ENCODE results near the gene HSPB9.

DNA sequence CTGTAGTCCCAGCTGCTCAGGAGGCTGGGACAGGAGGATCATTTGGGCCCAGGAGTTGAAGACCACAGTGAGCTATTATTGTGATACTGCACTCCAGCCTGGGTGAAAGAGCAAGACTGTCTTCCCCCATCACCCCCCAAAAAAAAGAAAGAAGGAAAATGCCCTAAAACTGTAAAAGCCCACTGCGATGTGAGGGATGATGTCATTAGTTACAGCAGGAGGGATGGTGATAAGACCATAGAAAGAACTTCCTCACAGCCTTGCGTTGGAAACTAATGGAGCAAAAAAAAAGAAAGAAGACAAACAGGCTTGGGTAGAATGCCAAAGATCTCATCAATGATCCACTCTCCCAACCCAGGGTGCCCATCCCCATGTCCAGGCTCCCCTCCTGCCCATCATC is 43.1 kb upstream of the HSPB9 start:
- TF ChIP-seq, protein P1, sequence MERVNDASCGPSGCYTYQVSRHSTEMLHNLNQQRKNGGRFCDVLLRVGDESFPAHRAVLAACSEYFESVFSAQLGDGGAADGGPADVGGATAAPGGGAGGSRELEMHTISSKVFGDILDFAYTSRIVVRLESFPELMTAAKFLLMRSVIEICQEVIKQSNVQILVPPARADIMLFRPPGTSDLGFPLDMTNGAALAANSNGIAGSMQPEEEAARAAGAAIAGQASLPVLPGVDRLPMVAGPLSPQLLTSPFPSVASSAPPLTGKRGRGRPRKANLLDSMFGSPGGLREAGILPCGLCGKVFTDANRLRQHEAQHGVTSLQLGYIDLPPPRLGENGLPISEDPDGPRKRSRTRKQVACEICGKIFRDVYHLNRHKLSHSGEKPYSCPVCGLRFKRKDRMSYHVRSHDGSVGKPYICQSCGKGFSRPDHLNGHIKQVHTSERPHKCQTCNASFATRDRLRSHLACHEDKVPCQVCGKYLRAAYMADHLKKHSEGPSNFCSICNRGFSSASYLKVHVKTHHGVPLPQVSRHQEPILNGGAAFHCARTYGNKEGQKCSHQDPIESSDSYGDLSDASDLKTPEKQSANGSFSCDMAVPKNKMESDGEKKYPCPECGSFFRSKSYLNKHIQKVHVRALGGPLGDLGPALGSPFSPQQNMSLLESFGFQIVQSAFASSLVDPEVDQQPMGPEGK (CRISPR knock-in tag; IDR thresholded peaks at IDR 0.05; ENCODE audit: borderline replicate concordance), result no peak
- TF ChIP-seq HDAC2 (IDR thresholded peaks at IDR 0.05) (no peak), ZNF23 (CRISPR knock-in tag; IDR thresholded peaks at IDR 0.05) (no peak), HSF4 (CRISPR knock-in tag; IDR thresholded peaks at IDR 0.05; ENCODE audit: borderline replicate concordance) (no peak), PHB (CRISPR knock-in tag; IDR thresholded peaks at IDR 0.05) (no peak), RAD21 (CRISPR knock-in tag; conservative IDR thresholded peaks at IDR 0.05 in 1 of 2, IDR thresholded peaks at IDR 0.05 in 1 of 2) (no peak), ZNF174 (CRISPR knock-in tag; IDR thresholded peaks at IDR 0.05) (no peak), ETV6 (IDR thresholded peaks at IDR 0.05; ENCODE audit: borderline replicate concordance in 1 of 2, low read depth in 2 of 2, low read length in 1 of 2) (no peak), ETV6 (CRISPR knock-in tag; IDR thresholded peaks at IDR 0.05; ENCODE audit: borderline replicate concordance) (no peak), JUN (IDR thresholded peaks at IDR 0.05; ENCODE audit: borderline replicate concordance, low read depth, low read length) (no peak), JUN (CRISPR knock-in tag; IDR thresholded peaks at IDR 0.05; ENCODE audit: borderline replicate concordance) (no peak), SIX5 (IDR thresholded peaks at IDR 0.05; ENCODE audit: borderline replicate concordance in 1 of 2, insufficient read depth in 1 of 2, low read depth in 1 of 2, low read length in 2 of 2) (no peak)
- TF ChIP-seq, protein P2, sequence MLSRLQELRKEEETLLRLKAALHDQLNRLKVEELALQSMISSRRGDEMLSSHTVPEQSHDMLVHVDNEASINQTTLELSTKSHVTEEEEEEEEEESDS (CRISPR knock-in tag; IDR thresholded peaks at IDR 0.05), result no peak
- TF ChIP-seq, protein P3, sequence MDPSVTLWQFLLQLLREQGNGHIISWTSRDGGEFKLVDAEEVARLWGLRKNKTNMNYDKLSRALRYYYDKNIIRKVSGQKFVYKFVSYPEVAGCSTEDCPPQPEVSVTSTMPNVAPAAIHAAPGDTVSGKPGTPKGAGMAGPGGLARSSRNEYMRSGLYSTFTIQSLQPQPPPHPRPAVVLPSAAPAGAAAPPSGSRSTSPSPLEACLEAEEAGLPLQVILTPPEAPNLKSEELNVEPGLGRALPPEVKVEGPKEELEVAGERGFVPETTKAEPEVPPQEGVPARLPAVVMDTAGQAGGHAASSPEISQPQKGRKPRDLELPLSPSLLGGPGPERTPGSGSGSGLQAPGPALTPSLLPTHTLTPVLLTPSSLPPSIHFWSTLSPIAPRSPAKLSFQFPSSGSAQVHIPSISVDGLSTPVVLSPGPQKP (CRISPR knock-in tag; IDR thresholded peaks at IDR 0.05), result no peak
